Measurements from ENCODE around the gene FSIP1.

Gene FSIP1

DNA sequence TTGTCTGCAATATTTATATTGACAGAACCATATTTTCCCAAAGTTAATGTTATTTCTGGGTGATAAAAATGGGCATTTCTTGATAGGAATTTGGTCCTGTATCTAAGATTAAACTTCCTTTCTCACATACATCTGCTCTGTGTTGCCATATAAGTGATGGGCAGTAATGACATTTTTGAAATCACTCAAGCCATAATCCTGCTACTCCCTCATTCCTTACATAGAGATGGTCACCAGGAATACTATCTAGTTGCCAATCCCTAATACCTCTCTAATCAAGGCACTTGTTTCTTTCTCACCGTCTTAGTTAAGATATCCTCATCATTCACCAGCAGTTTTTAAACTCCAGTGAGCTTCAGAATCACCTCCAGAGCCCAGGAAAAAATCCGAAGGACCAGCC lies 68.4 kb downstream of the FSIP1 start:
- TF ChIP-seq, protein P1, sequence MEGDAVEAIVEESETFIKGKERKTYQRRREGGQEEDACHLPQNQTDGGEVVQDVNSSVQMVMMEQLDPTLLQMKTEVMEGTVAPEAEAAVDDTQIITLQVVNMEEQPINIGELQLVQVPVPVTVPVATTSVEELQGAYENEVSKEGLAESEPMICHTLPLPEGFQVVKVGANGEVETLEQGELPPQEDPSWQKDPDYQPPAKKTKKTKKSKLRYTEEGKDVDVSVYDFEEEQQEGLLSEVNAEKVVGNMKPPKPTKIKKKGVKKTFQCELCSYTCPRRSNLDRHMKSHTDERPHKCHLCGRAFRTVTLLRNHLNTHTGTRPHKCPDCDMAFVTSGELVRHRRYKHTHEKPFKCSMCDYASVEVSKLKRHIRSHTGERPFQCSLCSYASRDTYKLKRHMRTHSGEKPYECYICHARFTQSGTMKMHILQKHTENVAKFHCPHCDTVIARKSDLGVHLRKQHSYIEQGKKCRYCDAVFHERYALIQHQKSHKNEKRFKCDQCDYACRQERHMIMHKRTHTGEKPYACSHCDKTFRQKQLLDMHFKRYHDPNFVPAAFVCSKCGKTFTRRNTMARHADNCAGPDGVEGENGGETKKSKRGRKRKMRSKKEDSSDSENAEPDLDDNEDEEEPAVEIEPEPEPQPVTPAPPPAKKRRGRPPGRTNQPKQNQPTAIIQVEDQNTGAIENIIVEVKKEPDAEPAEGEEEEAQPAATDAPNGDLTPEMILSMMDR (IDR thresholded peaks at IDR 0.05; ENCODE audit: borderline replicate concordance, insufficient read depth, low read depth, low read length), result no peak
- no peak overlapping the region for H3K4me3 ChIP-seq (ENCODE audit: low read depth, low read length)

DNA sequence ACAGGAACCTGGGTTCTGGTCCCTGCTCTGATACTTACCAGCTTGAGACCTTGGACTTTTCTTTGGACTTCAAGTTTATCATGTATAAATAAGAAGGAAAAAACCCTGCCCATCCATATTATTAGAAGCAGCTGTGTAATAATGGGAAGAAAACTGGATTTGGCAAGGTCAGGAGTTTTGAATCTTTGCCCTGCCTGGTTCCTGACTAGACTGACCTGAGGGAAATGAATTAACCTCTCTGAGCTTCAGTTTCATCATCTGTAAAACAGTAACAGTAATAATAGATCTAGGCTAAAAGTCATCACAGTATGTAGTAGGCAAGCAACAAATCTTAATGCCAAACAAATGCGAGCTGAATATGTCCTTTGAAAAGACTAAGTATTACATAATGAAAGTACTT lies 68.8 kb downstream of the FSIP1 start:
- H3K4me3 ChIP-seq (ENCODE audit: low read depth, low read length), result no peak overlapping the region
- TF ChIP-seq, protein P1 (IDR thresholded peaks at IDR 0.05; ENCODE audit: borderline replicate concordance, insufficient read depth, low read depth, low read length), result no peak

DNA sequence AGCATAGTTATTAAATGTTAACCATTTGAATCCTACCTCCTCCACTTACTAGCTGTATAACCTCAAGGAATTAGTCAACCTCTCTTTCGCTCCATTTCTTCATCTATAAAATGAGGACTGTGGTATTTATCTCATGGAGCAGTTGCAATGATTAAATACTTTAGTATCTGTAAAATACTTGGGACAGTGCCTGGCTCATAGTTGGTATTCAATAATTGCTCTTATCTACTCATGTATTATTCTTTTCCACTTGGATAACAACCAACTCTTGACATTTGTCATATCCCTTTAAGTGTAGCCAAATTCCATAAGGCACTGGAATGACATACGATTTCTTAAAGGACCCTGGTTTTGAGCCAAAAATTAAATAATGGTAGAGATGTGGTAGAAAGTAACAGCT lies 72.0 kb downstream of the FSIP1 start:
- TF ChIP-seq, protein P1 (IDR thresholded peaks at IDR 0.05; ENCODE audit: borderline replicate concordance, insufficient read depth, low read depth, low read length), result no peak
- no peak overlapping the region for H3K4me3 ChIP-seq (ENCODE audit: low read depth, low read length)

DNA sequence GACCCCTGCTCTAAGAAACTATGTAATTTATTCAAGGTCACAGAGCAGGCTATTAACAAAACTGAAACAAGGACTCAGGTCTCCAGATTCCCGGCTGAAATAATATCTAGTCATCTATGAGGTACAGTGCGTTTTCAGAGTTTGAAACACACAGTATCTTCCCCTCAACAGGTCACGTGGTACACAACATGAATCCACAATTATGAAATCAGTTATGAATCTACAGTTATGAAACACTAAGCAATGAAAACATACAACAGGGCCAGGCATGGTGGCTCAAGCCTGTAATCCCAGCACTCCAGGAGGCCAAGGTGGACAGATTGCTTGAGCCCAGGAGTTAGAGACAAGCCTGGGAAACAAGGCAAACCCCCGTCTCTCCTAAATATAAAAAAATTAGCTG lies 72.7 kb downstream of the FSIP1 start:
- no peak overlapping the region for H3K4me3 ChIP-seq (ENCODE audit: low read depth, low read length)
- TF ChIP-seq, protein P1 (IDR thresholded peaks at IDR 0.05; ENCODE audit: borderline replicate concordance, insufficient read depth, low read depth, low read length), result no peak

DNA sequence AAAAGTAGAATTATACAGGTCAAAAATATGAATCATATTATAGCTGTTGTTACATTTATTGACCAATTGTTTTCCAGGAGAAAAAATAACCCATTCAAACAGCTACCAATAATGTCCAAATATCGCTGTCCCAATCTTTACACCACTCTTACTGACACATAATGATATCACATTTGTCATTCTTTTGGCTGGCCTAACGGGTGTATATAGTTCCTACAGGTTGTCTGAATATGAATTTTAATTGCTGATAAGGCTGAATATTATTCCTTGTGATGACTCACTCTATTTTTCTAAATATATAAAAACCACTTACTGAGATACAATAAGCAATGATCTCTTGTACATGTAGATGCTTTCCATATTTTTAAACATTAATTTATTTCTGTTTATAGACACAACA lies 76.4 kb downstream of the FSIP1 start:
- TF ChIP-seq, protein P1 (IDR thresholded peaks at IDR 0.05; ENCODE audit: borderline replicate concordance, insufficient read depth, low read depth, low read length), result no peak
- no peak overlapping the region for H3K4me3 ChIP-seq (ENCODE audit: low read depth, low read length)

DNA sequence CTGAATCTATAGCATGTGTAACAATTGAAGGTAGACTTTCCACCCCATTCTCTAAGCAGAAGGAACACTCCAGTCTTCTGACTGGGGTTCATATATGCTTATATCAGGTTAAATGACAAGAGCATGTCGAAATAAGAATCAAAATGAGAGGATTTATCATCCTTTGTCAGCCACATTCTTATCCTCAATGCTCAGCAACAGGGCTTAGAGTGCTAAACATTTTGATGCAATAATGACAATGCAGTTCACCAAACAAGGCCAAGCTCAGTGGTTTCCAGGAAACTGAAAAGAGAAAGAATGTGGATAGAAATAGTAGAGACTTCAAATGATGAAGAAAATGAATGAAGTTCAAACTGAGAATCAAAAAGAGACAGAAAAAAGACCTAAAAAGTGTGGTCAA lies 78.0 kb downstream of the FSIP1 start:
- no peak overlapping the region for H3K4me3 ChIP-seq (ENCODE audit: low read depth, low read length)
- TF ChIP-seq, protein P1 (IDR thresholded peaks at IDR 0.05; ENCODE audit: borderline replicate concordance, insufficient read depth, low read depth, low read length), result no peak

DNA sequence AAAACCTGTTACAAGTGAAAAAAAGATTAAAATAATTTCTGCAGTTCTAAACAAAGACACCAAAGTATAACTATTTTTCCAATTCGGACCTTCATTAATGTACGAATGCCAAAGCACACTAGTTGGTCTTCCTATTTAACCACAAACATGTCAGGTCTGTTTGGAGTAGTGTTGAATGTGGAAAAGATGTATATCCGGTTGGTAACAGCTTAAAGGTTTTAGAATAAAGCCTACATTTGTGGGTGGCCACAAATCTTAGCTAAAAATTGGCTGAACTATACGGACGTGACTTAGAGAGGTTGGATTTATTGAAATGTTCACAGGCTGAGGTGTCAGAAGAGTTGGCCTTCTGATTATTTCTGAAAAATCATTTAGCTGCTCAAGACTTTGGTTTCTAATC lies 78.4 kb downstream of the FSIP1 start:
- TF ChIP-seq, protein P1 (IDR thresholded peaks at IDR 0.05; ENCODE audit: borderline replicate concordance, insufficient read depth, low read depth, low read length), result no peak
- H3K4me3 ChIP-seq (ENCODE audit: low read depth, low read length), result no peak overlapping the region

All from GM12875 (cell line).